CD4-positive, alpha-beta T cell treated with Interleukin-17A for 1 hour (primary cell): ENCODE results near the gene TRIM14.
"Not testable (repeated sequence)": the region's sequence is repeated elsewhere in the genome, so short reads cannot be mapped to it uniquely, and the experiment has no call there.

Source experiments
- DNase-seq: peaks from one replicate; pipeline ENCODE4 v3.0.0-alpha.2; 2020

TRIM14 gene

GRCh38 chr9:98140503-98140902 is 21.5 kb upstream of the TRIM14 start:
- DNase-seq: no peak

- DNase-seq: no peak
These were observed 17.5 kb upstream of the TRIM14 start for GRCh38 chr9:98136489-98136888.

DNA sequence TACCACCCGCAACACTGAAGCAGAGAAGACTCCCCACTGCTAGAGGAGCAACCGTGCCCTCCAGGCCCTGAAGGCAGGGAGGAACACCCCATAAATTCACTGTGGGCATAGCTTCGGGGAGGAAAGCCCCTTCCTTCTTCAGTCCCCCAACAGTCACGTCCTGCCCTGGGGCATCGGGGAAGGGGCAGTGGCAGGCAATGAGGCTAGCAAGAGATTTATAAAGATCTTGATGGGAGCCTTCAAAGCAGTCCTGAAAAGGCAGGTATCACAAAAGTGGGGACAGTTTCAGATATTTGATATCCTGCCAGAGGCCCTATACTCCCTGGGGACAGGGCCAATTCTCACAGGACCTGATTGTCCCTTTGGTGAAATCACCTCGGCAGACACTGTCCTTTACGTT is 16.9 kb upstream of the TRIM14 start:
- no peak for DNase-seq

GRCh38 chr9:98135558-98135934 is 16.5 kb upstream of the TRIM14 start:
- no peak for DNase-seq

- no peak for DNase-seq
These were observed 15.9 kb upstream of the TRIM14 start for GRCh38 chr9:98134702-98135557.

GRCh38 chr9:98132806-98133631 is 14.0 kb upstream of the TRIM14 start:
- no peak for DNase-seq

DNA sequence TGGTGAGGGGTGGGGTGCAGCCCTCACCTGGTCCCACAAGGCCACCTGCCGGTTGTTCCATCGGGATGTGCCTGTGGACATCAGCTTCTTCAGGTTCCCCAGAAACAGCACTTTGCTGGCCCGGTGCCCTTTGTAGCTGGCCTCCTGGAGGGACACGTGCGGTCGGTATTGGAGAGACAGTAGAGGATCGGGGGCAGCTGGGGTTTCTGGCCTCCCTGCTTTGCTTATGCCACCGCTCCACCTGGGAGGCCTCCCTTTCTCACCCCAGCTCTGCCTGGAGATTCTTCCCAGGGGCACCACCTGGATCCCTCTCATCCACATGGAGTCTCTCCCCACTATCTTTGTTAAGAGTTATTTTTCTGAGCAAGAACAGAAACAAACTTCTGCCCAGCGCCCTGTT is 13.1 kb upstream of the TRIM14 start:
- no peak for DNase-seq

DNA sequence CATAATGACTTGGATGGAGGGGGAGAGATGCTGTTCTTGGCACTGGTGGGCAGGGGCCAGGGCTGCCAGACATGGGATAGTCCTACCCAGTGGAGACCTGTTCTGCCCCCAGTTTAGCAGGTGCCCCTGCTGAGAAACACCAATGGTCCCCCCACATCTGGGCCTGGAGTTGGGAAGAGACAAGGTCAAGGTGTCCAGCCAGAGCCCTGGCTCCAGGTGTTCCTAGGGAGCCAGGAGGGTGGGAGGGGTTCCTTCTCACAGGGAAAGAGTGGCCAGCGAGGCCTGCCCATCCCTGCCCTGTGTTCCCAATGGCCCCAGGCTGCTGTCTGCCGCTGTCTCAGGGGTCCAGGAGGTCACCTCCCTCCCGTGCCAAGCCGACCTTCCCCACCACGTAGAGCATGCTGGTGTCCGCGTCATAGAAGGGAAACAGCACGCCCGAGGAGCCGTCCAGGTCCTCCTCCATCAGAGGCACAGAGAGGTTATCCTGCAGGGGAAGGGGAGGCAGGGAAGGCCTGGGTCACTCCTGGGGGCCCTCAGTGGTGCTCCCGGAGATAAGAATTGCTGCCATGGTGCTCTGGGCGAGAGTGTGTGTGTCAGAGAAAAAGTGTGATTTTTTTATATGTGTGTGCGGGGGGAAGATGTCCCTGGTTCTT is 11.7 kb upstream of the TRIM14 start:
- no peak for DNase-seq

DNA sequence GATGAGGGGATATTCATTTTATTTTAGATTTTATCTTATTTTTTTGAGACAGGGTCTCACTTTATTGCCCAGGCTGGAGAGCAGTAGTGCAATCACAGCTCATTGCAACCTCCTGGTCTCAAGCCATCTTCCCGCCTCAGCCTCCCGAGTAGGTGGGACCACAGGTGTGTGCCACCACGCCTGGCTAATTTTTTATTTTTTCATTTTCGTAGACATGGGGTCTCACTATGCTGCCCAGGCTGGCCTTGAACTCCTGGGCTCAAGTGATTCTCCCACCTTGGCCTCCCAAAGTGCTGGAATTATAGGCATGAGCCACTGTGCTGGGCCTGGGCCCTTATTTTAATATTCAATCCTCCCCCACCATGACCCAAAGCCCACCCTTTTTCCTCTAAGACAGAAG is 11.0 kb upstream of the TRIM14 start:
- not testable (repeated sequence) for DNase-seq

GRCh38 chr9:98129451-98129881 is 10.4 kb upstream of the TRIM14 start:
- DNase-seq: no peak

GRCh38 chr9:98128316-98128715 is 9.3 kb upstream of the TRIM14 start:
- DNase-seq: no peak

- no peak for DNase-seq
These were observed 8.2 kb upstream of the TRIM14 start for GRCh38 chr9:98127226-98127625.

DNA sequence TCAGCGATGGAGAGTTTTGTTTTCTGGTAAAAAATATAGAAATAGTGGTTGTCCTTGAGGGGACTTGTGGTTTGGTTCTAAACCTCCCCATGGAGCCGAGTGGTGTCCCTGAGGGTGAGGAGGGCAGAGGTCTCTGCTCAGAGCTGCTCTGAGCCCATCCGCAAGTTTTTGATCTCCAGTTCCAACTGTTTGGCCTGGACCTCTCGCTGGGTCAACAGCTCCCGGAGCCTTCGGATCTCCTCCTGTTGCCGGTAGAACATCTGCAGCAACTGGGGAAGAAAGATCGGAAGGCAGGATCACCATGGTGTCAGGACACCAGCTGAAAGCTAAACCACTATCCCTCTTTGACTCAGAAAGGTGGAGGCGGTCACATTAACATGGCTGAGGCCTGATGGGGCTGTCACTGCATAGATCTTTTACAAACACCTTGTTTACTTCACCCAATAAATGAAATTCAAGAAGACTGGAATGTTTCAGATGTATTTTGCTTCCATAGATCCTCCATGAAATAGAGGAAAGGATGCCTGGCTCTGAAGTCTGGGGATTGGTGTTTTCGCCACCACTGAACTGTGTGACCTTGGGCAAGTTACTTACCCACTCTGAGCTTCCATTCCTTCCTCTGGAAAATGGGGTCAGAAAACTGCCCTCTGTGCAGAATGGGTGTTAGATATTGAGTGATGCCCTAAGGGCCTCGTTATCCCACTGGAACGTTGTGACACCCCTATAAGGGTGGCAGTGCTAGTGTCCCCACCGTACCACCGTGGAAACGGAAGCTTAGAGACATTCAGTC is 5.8 kb upstream of the TRIM14 start:
- no peak for DNase-seq

- DNase-seq: not testable (repeated sequence)
These were observed 5.1 kb upstream of the TRIM14 start for GRCh38 chr9:98124091-98124490.

DNA sequence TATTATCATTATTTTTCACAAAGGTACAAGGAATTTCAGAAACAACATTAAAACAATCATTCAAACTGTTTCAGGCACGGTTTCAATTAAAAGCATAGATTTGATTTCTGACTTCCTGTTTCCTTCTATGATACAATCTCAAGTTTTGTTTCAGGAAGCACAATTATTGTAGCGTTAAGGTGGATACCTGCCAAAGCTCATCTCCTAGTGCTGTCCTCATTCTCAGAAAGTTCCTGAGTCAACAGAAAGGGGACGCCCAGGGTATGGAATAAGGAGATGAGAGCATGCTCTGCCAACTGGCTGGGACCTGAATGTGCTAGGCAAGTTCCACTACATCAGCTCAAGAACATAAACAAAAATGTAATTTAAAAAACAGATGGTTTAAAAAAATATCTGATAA is 2.0 kb upstream of the TRIM14 start:
- DNase-seq: peak; percentile 43

DNA sequence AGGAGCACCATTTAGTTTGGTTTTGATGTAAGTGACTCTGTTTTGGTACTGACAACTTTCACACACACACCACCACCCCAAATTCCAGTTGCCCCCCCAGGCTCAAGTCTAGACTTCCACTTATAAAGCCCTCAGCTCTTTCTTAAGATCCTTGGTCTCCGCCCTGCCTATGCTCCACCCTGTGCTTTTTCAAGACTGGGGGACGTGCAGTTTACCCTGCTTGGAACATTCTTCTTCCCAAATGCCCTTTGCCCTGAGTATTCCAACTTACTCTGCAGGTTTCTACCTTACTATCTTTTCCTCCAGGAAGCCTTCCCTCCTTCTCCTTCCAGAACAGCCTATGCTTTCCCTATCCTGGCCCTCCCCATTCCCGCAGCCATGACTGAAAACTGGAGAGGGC is 1.5 kb upstream of the TRIM14 start:
- DNase-seq: no peak

- DNase-seq: peak; percentile 70
These were observed 910 bp downstream of the TRIM14 start for GRCh38 chr9:98117984-98118639.

DNA sequence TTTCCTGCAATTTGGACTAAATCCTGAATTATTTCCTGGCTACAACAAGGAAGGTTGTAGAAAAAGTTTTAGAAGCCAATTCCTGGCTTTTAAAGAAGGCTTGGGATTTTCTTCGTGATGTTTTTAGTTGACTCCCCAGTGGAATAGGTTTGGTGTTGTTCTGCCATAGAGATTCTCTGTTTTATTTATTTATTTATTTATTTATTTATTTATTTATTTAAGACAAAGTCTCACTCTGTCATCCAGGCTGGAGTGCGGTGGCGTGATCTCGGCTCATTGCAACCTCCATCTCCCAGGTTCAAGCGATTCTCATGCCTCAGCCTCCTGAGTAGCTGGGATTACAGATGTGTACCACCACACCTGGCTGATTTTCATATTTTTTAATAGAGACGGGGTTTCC is 1.9 kb downstream of the TRIM14 start:
- not testable (repeated sequence) for DNase-seq

GRCh38 chr9:98109052-98109451 is 10.0 kb downstream of the TRIM14 start:
- DNase-seq: peak; percentile 31

GRCh38 chr9:98108531-98109031 is 10.4 kb downstream of the TRIM14 start:
- peak; percentile 71 for DNase-seq

DNA sequence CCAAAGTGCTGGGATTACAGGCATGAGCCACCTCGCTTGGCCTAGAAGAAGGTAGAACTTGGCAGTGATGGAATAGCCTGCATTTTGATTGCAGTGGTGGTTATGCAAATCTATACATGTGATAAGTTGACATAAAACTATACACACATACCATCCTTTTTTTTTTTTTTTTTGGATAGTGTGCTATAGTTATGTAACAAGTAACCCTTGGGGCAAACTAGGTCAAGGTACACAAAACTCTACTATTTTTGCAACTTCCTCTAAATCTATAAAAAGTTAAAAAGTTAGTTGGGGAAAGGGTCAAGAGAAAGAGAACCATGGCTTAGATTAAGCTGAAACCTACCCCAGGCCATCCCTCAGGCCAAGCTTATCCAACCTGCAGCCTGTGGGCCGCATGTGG is 11.1 kb downstream of the TRIM14 start:
- no peak for DNase-seq

GRCh38 chr9:98105006-98105405 is 14.0 kb downstream of the TRIM14 start:
- DNase-seq: no peak
